ENCODE measurements around the gene ISG15. TPM values are rescaled to one million over a fixed set of nuclear protein-coding genes. Genes with fewer than 3 reads are reported as not detected.

ISG15 gene
- total and polyA plus RNA-seq, 2 of the 13 experiments (the other 11 are each of a cell fraction or from before 2014, with no cell fraction given) = 42.1 to 54.9 TPM

- 0 out of 2 replicates have a peak, but pooled peaks have one; percentile 26 for TF ChIP-seq CBFB (CRISPR knock-in tag; IDR thresholded peaks at IDR 0.05)
- TF ChIP-seq, protein P1, sequence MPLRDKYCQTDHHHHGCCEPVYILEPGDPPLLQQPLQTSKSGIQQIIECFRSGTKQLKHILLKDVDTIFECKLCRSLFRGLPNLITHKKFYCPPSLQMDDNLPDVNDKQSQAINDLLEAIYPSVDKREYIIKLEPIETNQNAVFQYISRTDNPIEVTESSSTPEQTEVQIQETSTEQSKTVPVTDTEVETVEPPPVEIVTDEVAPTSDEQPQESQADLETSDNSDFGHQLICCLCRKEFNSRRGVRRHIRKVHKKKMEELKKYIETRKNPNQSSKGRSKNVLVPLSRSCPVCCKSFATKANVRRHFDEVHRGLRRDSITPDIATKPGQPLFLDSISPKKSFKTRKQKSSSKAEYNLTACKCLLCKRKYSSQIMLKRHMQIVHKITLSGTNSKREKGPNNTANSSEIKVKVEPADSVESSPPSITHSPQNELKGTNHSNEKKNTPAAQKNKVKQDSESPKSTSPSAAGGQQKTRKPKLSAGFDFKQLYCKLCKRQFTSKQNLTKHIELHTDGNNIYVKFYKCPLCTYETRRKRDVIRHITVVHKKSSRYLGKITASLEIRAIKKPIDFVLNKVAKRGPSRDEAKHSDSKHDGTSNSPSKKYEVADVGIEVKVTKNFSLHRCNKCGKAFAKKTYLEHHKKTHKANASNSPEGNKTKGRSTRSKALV (CRISPR knock-in tag; IDR thresholded peaks at IDR 0.05) = no peak
- TF ChIP-seq RARA (CRISPR knock-in tag; IDR thresholded peaks at IDR 0.05) = no peak
- TF ChIP-seq ZBTB44 (CRISPR knock-in tag; IDR thresholded peaks at IDR 0.05) = no peak
- TF ChIP-seq TBX3 (IDR thresholded peaks at IDR 0.05; ENCODE audit: borderline replicate concordance) = no peak
- 0 out of 2 replicates have a peak, but pooled peaks have one; percentile 34 for TF ChIP-seq ZNF335 (CRISPR knock-in tag; IDR thresholded peaks at IDR 0.05)
- TF ChIP-seq ZFP1 (CRISPR knock-in tag; IDR thresholded peaks at IDR 0.05) = no peak
- TF ChIP-seq ZNF713 (CRISPR knock-in tag; IDR thresholded peaks at IDR 0.05) = no peak
- no peak for TF ChIP-seq EEA1 (CRISPR knock-in tag; IDR thresholded peaks at IDR 0.05; ENCODE audit: borderline replicate concordance)
- TF ChIP-seq FLYWCH1 (CRISPR knock-in tag; IDR thresholded peaks at IDR 0.05) = no peak
- TF ChIP-seq NFKBIZ (CRISPR knock-in tag; IDR thresholded peaks at IDR 0.05) = no peak
- no peak for TF ChIP-seq ARNTL (CRISPR knock-in tag; IDR thresholded peaks at IDR 0.05)
- TF ChIP-seq, protein P2, sequence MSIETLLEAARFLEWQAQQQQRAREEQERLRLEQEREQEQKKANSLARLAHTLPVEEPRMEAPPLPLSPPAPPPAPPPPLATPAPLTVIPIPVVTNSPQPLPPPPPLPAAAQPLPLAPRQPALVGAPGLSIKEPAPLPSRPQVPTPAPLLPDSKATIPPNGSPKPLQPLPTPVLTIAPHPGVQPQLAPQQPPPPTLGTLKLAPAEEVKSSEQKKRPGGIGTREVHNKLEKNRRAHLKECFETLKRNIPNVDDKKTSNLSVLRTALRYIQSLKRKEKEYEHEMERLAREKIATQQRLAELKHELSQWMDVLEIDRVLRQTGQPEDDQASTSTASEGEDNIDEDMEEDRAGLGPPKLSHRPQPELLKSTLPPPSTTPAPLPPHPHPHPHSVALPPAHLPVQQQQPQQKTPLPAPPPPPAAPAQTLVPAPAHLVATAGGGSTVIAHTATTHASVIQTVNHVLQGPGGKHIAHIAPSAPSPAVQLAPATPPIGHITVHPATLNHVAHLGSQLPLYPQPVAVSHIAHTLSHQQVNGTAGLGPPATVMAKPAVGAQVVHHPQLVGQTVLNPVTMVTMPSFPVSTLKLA (IDR thresholded peaks at IDR 0.05) = no peak
- TF ChIP-seq PTBP1 (IDR thresholded peaks at IDR 0.05; ENCODE audit: low read depth, low read length, poor library complexity, severe bottlenecking) = no peak
- no peak for TF ChIP-seq NFATC3 (CRISPR knock-in tag; IDR thresholded peaks at IDR 0.05)
- TF ChIP-seq ESRRA (CRISPR knock-in tag; IDR thresholded peaks at IDR 0.05; ENCODE audit: low read depth) = no peak
- peak; percentile 76; the same call in 1 of the 2 replicates for TF ChIP-seq ZNF776 (CRISPR knock-in tag; IDR thresholded peaks at IDR 0.05)
- no peak for TF ChIP-seq YY1 (IDR thresholded peaks at IDR 0.05; ENCODE audit: insufficient read depth, insufficient replicate concordance, low read depth, low read length)
- TF ChIP-seq JUN (CRISPR knock-in tag; IDR thresholded peaks at IDR 0.05) = no peak
- no peak for TF ChIP-seq HNF1A (IDR thresholded peaks at IDR 0.05; ENCODE audit: low read depth)
- TF ChIP-seq HNF1A (CRISPR knock-in tag; IDR thresholded peaks at IDR 0.05; ENCODE audit: borderline replicate concordance) = no peak
These were observed 37.2 kb upstream of the ISG15 start (continued) for GRCh38 chr1:975896-976683.

All from HepG2 (cell line).